ENCODE results near the gene HTR2B.
"Not testable (repeated sequence)": the region's sequence is repeated elsewhere in the genome, so short reads cannot be mapped to it uniquely, and the experiment has no call there.

Gene HTR2B

GRCh38 chr2:231093933-231094332 is 30.9 kb downstream of the HTR2B start:
- no peak for DNase-seq (ENCODE audit: low read depth in 2 of 2)

DNA sequence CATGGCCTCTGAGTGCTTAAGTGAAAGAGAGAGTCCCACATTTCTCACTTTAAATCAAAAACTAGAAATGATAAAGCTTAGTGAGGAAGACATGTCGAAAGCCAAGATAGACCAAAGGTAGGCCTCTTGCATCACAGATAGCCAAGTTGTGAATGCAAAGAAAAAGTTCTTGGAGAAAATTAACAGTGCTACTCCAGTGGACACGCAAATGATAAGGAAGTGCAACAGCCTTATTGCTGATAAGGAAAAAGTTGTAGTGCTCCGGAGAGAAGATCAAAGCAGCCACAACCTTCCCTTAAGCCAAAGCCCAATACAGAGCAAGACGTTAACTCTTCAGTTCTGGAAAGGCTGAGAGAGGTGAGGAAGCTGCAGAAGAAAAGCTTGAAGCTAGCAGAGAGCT is 36.1 kb downstream of the HTR2B start:
- DNase-seq (ENCODE audit: low read depth in 2 of 2), result no peak

- DNase-seq (ENCODE audit: low read depth in 2 of 2), result no peak
Measured at GRCh38 chr2:231084565-231084964, 40.3 kb downstream of the HTR2B start.

GRCh38 chr2:231069379-231070054 is 55.3 kb downstream of the HTR2B start:
- DNase-seq (ENCODE audit: low read depth in 2 of 2), result no peak

- no peak for DNase-seq (ENCODE audit: low read depth in 2 of 2)
Measured at GRCh38 chr2:231068525-231069222, 56.2 kb downstream of the HTR2B start.

GRCh38 chr2:231067531-231067930 is 57.3 kb downstream of the HTR2B start:
- not testable (repeated sequence) for DNase-seq (ENCODE audit: low read depth in 2 of 2)

GRCh38 chr2:231065966-231066365 is 58.9 kb downstream of the HTR2B start:
- no peak for DNase-seq (ENCODE audit: low read depth in 2 of 2)

DNA sequence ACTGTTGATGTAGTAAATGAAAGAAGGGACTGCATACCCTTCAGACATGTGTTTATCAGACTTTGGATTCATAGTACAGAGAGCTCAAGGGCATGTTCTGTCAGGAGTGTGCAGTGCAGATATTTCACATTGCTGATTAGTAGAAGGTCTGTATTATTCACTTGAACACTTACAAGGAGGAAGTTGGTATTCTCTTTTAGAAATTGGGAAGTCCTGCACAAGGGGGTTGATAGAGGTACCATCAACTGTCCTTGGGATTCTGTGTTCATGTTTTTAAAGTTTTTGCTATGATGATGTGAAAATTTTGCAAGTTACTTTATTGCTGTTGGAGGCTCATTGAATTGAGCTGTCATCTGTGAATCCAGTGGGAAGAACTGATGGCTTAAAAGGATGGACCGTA is 61.5 kb downstream of the HTR2B start:
- no peak for DNase-seq (ENCODE audit: low read depth in 2 of 2)

DNA sequence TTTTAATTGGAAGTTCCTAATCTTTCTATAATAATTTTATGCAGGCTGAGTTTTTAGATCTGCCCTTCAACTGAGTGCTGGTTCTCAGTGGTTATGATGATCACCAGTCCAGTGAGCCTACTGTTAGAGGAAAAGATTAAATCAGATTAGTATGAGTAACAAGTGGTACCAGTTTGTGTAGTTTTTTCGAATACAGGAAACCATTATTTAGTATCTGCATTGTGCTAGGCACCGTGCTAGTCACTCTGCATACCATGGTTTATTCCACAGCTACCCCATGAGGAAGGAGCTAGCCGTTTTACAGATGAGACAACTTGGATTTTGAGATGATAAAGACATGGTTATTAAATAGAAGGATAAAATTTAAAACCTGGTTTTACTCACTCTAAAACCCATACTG is 62.1 kb downstream of the HTR2B start:
- no peak for DNase-seq (ENCODE audit: low read depth in 2 of 2)

DNA sequence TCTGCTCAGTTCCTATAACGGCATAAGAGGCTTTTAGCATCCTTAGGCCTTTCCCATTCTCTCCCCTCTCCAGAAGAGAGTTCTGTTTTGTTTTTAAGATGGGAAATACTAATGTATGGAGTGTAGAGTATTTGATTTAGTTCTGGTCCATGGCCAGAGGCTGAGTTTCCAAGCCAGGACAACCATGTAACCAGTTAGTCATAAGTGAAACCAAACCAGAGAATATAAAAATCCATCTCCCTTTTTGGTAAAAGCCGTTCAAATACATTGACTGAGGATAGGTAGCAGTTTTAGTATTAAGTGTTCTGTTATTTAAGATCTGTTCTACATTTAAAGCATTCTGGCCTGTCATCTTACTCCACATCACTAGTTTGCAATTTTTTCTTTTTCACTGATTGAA is 65.1 kb downstream of the HTR2B start:
- DNase-seq (ENCODE audit: low read depth in 2 of 2), result no peak

GRCh38 chr2:231058761-231059550 is 65.9 kb downstream of the HTR2B start:
- DNase-seq (ENCODE audit: low read depth in 2 of 2), result no peak
